Keratinocyte (primary cell): ENCODE data around the gene DLGAP1. TPM values are rescaled to one million over a fixed set of nuclear protein-coding genes. Genes with fewer than 3 reads are reported as not detected.
A peak's percentile ranks its signal among the peaks of the same experiment; 100 is the strongest.

Source experiments
- DNase-seq: peaks from one replicate; pipeline ENCODE4 v3.0.0-alpha.2; 2011; ENCODE audit warnings: low read depth, missing footprints, low spot score
- FAIRE-seq: peaks from 2 replicates; lab custom pipeline; 2011; peaks lifted over from hg19 to GRCh38; lab: Jason Lieb, UNC
- H2AFZ ChIP-seq: 2 replicates; pipeline ENCODE4 v1.6.0; 2012; ENCODE audit warnings: low read length, control low read depth, inconsistent platforms; ENCODE audit not compliant: control insufficient read depth
- H3K27ac ChIP-seq: 2 replicates; pipeline ENCODE4 v1.5.1; 2011; ENCODE audit warnings: low read length; ENCODE audit not compliant: control insufficient read depth, insufficient read depth
- H3K27me3 ChIP-seq: 3 replicates; pipeline ENCODE4 v1.6.0; 2011; ENCODE audit warnings: low read length; ENCODE audit not compliant: control insufficient read depth, insufficient read depth; ENCODE audit errors: extremely low read depth
- H3K36me3 ChIP-seq, 2 experiments: 2 replicates in 1 of 2; 3 replicates in 1 of 2; pipeline ENCODE4 v1.5.1; 2011; ENCODE audit warnings: low read length in 2 of 2, mild to moderate bottlenecking in 1 of 2; ENCODE audit not compliant: control insufficient read depth in 2 of 2, insufficient read depth in 2 of 2; ENCODE audit errors: extremely low read depth in 1 of 2
- H3K4me1 ChIP-seq: 3 replicates; pipeline ENCODE4 v1.5.1; 2011; ENCODE audit warnings: low read length; ENCODE audit not compliant: control insufficient read depth, insufficient read depth; ENCODE audit errors: extremely low read depth
- H3K4me2 ChIP-seq: 3 replicates; pipeline ENCODE4 v1.6.0; 2011; ENCODE audit warnings: low read depth, low read length; ENCODE audit not compliant: control insufficient read depth, insufficient read depth; ENCODE audit errors: extremely low read depth
- H3K4me3 ChIP-seq, 3 experiments: fragments of 200-600 bp in 1 of 3; sonication (generic) in 1 of 3; 2 replicates in 2 of 3; 3 replicates in 1 of 3; pipeline ENCODE4 v1.5.1; 2011 to 2016; ENCODE audit warnings: low read length in 3 of 3, mild to moderate bottlenecking in 3 of 3, control low read depth in 2 of 3, inconsistent platforms in 1 of 3, low read depth in 1 of 3, mixed read lengths in 1 of 3, mixed run types in 1 of 3, moderate library complexity in 1 of 3; ENCODE audit not compliant: control insufficient read depth in 2 of 3, insufficient read depth in 2 of 3; ENCODE audit errors: extremely low read depth in 1 of 3
- H3K79me2 ChIP-seq: 2 replicates; pipeline ENCODE4 v1.6.0; 2012; ENCODE audit warnings: low read length; ENCODE audit not compliant: control insufficient read depth, insufficient read depth
- H3K9ac ChIP-seq: 3 replicates; pipeline ENCODE4 v1.6.0; 2011; ENCODE audit warnings: low read length; ENCODE audit not compliant: control insufficient read depth, insufficient read depth; ENCODE audit errors: extremely low read depth
- H3K9me1 ChIP-seq: 3 replicates; pipeline ENCODE4 v1.6.0; 2011; ENCODE audit warnings: low read length; ENCODE audit not compliant: control insufficient read depth, insufficient read depth; ENCODE audit errors: extremely low read depth
- H3K9me3 ChIP-seq: 2 replicates; pipeline ENCODE4 v1.5.1; 2012; ENCODE audit warnings: low read depth, low read length; ENCODE audit not compliant: control insufficient read depth
- H4K20me1 ChIP-seq: 3 replicates; pipeline ENCODE4 v1.6.0; 2011; ENCODE audit warnings: low read length; ENCODE audit not compliant: control insufficient read depth, insufficient read depth; ENCODE audit errors: extremely low read depth
- CTCF ChIP-seq, 3 experiments: IDR thresholded peaks in 1 of 3; conservative IDR thresholded peaks in 1 of 3; optimal IDR thresholded peaks in 1 of 3; 2 replicates in 2 of 3; 3 replicates in 1 of 3; pipeline versions ENCODE3 to v1.5.1; 2011; ENCODE audit warnings: low read length in 3 of 3, mild to moderate bottlenecking in 3 of 3, moderate library complexity in 2 of 3, control low read depth in 1 of 3, inconsistent platforms in 1 of 3; ENCODE audit not compliant: insufficient read depth in 2 of 3; ENCODE audit errors: extremely low read depth in 1 of 3
- EZH2 ChIP-seq: IDR thresholded peaks from one replicate; pipeline ENCODE4 v1.6.1; 2012; ENCODE audit warnings: inconsistent platforms, mild to moderate bottlenecking, low read length, moderate library complexity
- dilution Hi-C: fragments of 300-500 bp; cut with MboI; formaldehyde crosslinking; loops from one replicate; pipeline ENCODE4 v1.7.0; 2020; ENCODE audit warnings: low sequenced_read_pairs; ENCODE audit not compliant: extremely low pct_ligation_motif_present
- polyA plus RNA-seq, 5 experiments: library from polyadenylated mRNA; depleted of rRNA in 3 of 5; stranded (reverse) in 3 of 5; stranded (forward) in 1 of 5; unstranded in 1 of 5; fragments of >200 nt; gene quantifications; 1 replicate in 1 of 5; 2 replicates in 3 of 5; 3 replicates in 1 of 5; pipeline versions ENCODE4 v1.2.1 to v1.2.3, GENCODE V29; 2011 to 2012; ENCODE audit warnings: missing spikeins in 2 of 5, low read depth in 1 of 5, low replicate concordance in 1 of 5

DLGAP1 gene
- polyA plus RNA-seq, 1 donor (not counting 4 experiments of a cell fraction or from before 2014, with no cell fraction given) = not detected

- no peaks in the 10 kb centered on the region for H3K4me1 ChIP-seq
- no peak overlapping the region for H3K4me2 ChIP-seq
- dilution Hi-C loops = no loop called here
- FAIRE-seq = no peak
- H4K20me1 ChIP-seq = no peaks in the 10 kb centered on the region
- no peaks in the 10 kb centered on the region for H3K9me1 ChIP-seq
- no peaks in the 10 kb centered on the region for H3K36me3 ChIP-seq
- no peak overlapping the region for H3K9ac ChIP-seq
- no peak overlapping the region for H2AFZ ChIP-seq
- H3K27me3 ChIP-seq = no peaks in the 10 kb centered on the region
- no peak for DNase-seq
- TF ChIP-seq CTCF (optimal IDR thresholded peaks at IDR 0.05 in 1 of 3, IDR thresholded peaks at IDR 0.05 in 1 of 3, conservative IDR thresholded peaks at IDR 0.05 in 1 of 3; ENCODE audit: extremely low read depth in 1 of 3, insufficient read depth in 2 of 3, low read length in 3 of 3) (peak; percentile 57 to 68 (median 65)), EZH2 (no peak)
- no peak overlapping the region for H3K4me3 ChIP-seq
- no peaks in the 10 kb centered on the region for H3K9me3 ChIP-seq
- H3K79me2 ChIP-seq = no peaks in the 10 kb centered on the region
- no peak overlapping the region for H3K27ac ChIP-seq
These were observed 456.3 kb downstream of the DLGAP1 start for GRCh38 chr18:3998698-3999333.

- H3K9me1 ChIP-seq = no peaks in the 10 kb centered on the region
- no peak overlapping the region for H2AFZ ChIP-seq
- no peaks in the 10 kb centered on the region for H3K27me3 ChIP-seq
- H3K4me3 ChIP-seq = no peak overlapping the region
- H3K36me3 ChIP-seq = no peaks in the 10 kb centered on the region
- H3K9ac ChIP-seq = no peak overlapping the region
- H3K27ac ChIP-seq = no peak overlapping the region
- dilution Hi-C loops = no loop called here
- no peaks in the 10 kb centered on the region for H3K9me3 ChIP-seq
- H3K4me2 ChIP-seq = no peak overlapping the region
- H3K79me2 ChIP-seq = no peaks in the 10 kb centered on the region
- H4K20me1 ChIP-seq = no peaks in the 10 kb centered on the region
- FAIRE-seq (no peak), DNase-seq (no peak)
- no peaks in the 10 kb centered on the region for H3K4me1 ChIP-seq
- TF ChIP-seq CTCF (optimal IDR thresholded peaks at IDR 0.05 in 1 of 3, IDR thresholded peaks at IDR 0.05 in 1 of 3, conservative IDR thresholded peaks at IDR 0.05 in 1 of 3; ENCODE audit: extremely low read depth in 1 of 3, insufficient read depth in 2 of 3, low read length in 3 of 3) (peak; percentile 65 to 75 (median 70)), EZH2 (no peak)
These were observed 459.5 kb downstream of the DLGAP1 start for GRCh38 chr18:3995476-3996102.
